Measurements from ENCODE around the gene UXS1. TPM values are rescaled to one million over a fixed set of nuclear protein-coding genes. Genes with fewer than 3 reads are reported as not detected.

Gene UXS1
- total and polyA plus RNA-seq, 2 donors = 34.3 to 47.2 TPM

GRCh38 chr2:106073678-106074406 lies 120.3 kb downstream of the UXS1 start:
- WGBS = 92% methylated on average over 17 of the region's 17 CpGs
- Histone ChIP-seq H3K27ac (ENCODE audit: low read depth) (no peak overlapping the region), H3K4me3 (ENCODE audit: low read depth, low read length) (no peak overlapping the region), H3K36me3 (ENCODE audit: insufficient read depth) (no peaks in the 10 kb centered on the region), H3K4me1 (ENCODE audit: insufficient read depth) (no peaks in the 10 kb centered on the region)
- no peak for DNase-seq (ENCODE audit: extremely low spot score)

GRCh38 chr2:106070181-106070580 lies 123.9 kb downstream of the UXS1 start:
- Histone ChIP-seq H3K36me3 (ENCODE audit: insufficient read depth) (no peaks in the 10 kb centered on the region), H3K4me3 (ENCODE audit: low read depth, low read length) (no peak overlapping the region), H3K4me1 (ENCODE audit: insufficient read depth) (no peaks in the 10 kb centered on the region), H3K27ac (ENCODE audit: low read depth) (no peak overlapping the region)
- WGBS = 93% methylated on average over 4 of the region's 4 CpGs
- DNase-seq (ENCODE audit: extremely low spot score) = no peak

- Histone ChIP-seq H3K36me3 (ENCODE audit: insufficient read depth) (no peaks in the 10 kb centered on the region), H3K4me3 (ENCODE audit: low read depth, low read length) (no peak overlapping the region), H3K4me1 (ENCODE audit: insufficient read depth) (no peaks in the 10 kb centered on the region), H3K27ac (ENCODE audit: low read depth) (no peak overlapping the region)
- 92% methylated on average over 4 of the region's 4 CpGs for WGBS
- no peak for DNase-seq (ENCODE audit: extremely low spot score)
Measured at GRCh38 chr2:106068451-106068850, 125.7 kb downstream of the UXS1 start.

GRCh38 chr2:106065983-106066820 lies 127.9 kb downstream of the UXS1 start:
- Histone ChIP-seq H3K4me3 (ENCODE audit: low read depth, low read length) (peak overlapping the region; percentile 53), H3K27ac (ENCODE audit: low read depth) (no peak overlapping the region), H3K36me3 (ENCODE audit: insufficient read depth) (no peaks in the 10 kb centered on the region), H3K4me1 (ENCODE audit: insufficient read depth) (no peaks in the 10 kb centered on the region)
- no peak for DNase-seq (ENCODE audit: extremely low spot score)
- 60% methylated on average over 26 of the region's 26 CpGs for WGBS

- H3K27ac ChIP-seq (ENCODE audit: low read depth) = no peak overlapping the region
- peak overlapping the region; percentile 53 for H3K4me3 ChIP-seq (ENCODE audit: low read depth, low read length)
- H3K4me1 ChIP-seq (ENCODE audit: insufficient read depth) = no peaks in the 10 kb centered on the region
- 5% methylated on average over 68 of the region's 68 CpGs for WGBS
- H3K36me3 ChIP-seq (ENCODE audit: insufficient read depth) = no peaks in the 10 kb centered on the region
- no peak for DNase-seq (ENCODE audit: extremely low spot score)
Measured at GRCh38 chr2:106065268-106065982, 128.7 kb downstream of the UXS1 start.

GRCh38 chr2:106063181-106063580 lies 130.9 kb downstream of the UXS1 start:
- H3K27ac ChIP-seq (ENCODE audit: low read depth) = no peak overlapping the region
- DNase-seq (ENCODE audit: extremely low spot score) = no peak
- WGBS = 72% methylated on average over 5 of the region's 5 CpGs

GRCh38 chr2:106062627-106063026 lies 131.5 kb downstream of the UXS1 start:
- Histone ChIP-seq H3K27ac (ENCODE audit: low read depth) (no peak overlapping the region), H3K4me3 (ENCODE audit: low read depth, low read length) (no peak overlapping the region), H3K36me3 (ENCODE audit: insufficient read depth) (no peaks in the 10 kb centered on the region), H3K4me1 (ENCODE audit: insufficient read depth) (no peaks in the 10 kb centered on the region)
- DNase-seq (ENCODE audit: extremely low spot score) = no peak
- WGBS = 86% methylated on average over 5 of the region's 5 CpGs

More at GRCh38 chr2:106063181-106063580, 130.9 kb downstream of the UXS1 start:
- Histone ChIP-seq H3K36me3 (ENCODE audit: insufficient read depth) (no peaks in the 10 kb centered on the region), H3K4me3 (ENCODE audit: low read depth, low read length) (no peak overlapping the region), H3K4me1 (ENCODE audit: insufficient read depth) (no peaks in the 10 kb centered on the region)

GRCh38 chr2:106061611-106062349 lies 132.3 kb downstream of the UXS1 start:
- 81% methylated on average over 9 of the region's 9 CpGs for WGBS
- Histone ChIP-seq H3K27ac (ENCODE audit: low read depth) (no peak overlapping the region), H3K4me3 (ENCODE audit: low read depth, low read length) (no peak overlapping the region), H3K36me3 (ENCODE audit: insufficient read depth) (no peaks in the 10 kb centered on the region), H3K4me1 (ENCODE audit: insufficient read depth) (no peaks in the 10 kb centered on the region)
- no peak for DNase-seq (ENCODE audit: extremely low spot score)

- Histone ChIP-seq H3K27ac (ENCODE audit: low read depth) (no peak overlapping the region), H3K4me1 (ENCODE audit: insufficient read depth) (no peaks in the 10 kb centered on the region), H3K4me3 (ENCODE audit: low read depth, low read length) (no peak overlapping the region), H3K36me3 (ENCODE audit: insufficient read depth) (no peaks in the 10 kb centered on the region)
- 82% methylated on average over 6 of the region's 6 CpGs for WGBS
- DNase-seq (ENCODE audit: extremely low spot score) = no peak
Measured at GRCh38 chr2:106059416-106060065, 134.6 kb downstream of the UXS1 start.

- no peaks in the 10 kb centered on the region for H3K4me1 ChIP-seq (ENCODE audit: insufficient read depth)
- no peaks in the 10 kb centered on the region for H3K36me3 ChIP-seq (ENCODE audit: insufficient read depth)
- WGBS = 72% methylated on average over 4 of the region's 4 CpGs
- H3K27ac ChIP-seq (ENCODE audit: low read depth) = no peak overlapping the region
- no peak overlapping the region for H3K4me3 ChIP-seq (ENCODE audit: low read depth, low read length)
- DNase-seq (ENCODE audit: extremely low spot score) = no peak
Measured at GRCh38 chr2:106058469-106059137, 135.5 kb downstream of the UXS1 start.

- Histone ChIP-seq H3K36me3 (ENCODE audit: insufficient read depth) (no peaks in the 10 kb centered on the region), H3K27ac (ENCODE audit: low read depth) (no peak overlapping the region), H3K4me1 (ENCODE audit: insufficient read depth) (no peaks in the 10 kb centered on the region), H3K4me3 (ENCODE audit: low read depth, low read length) (no peak overlapping the region)
- 75% methylated on average over 4 of the region's 4 CpGs for WGBS
- DNase-seq (ENCODE audit: extremely low spot score) = no peak
Measured at GRCh38 chr2:106057206-106057605, 136.9 kb downstream of the UXS1 start.

- WGBS = 89% methylated on average over 12 of the region's 12 CpGs
- Histone ChIP-seq H3K36me3 (ENCODE audit: insufficient read depth) (no peaks in the 10 kb centered on the region), H3K4me3 (ENCODE audit: low read depth, low read length) (no peak overlapping the region), H3K4me1 (ENCODE audit: insufficient read depth) (no peaks in the 10 kb centered on the region), H3K27ac (ENCODE audit: low read depth) (no peak overlapping the region)
- DNase-seq (ENCODE audit: extremely low spot score) = no peak
Measured at GRCh38 chr2:106054880-106055655, 139.0 kb downstream of the UXS1 start.
